DMS153 (cell line): ENCODE data around the gene SYT7.
A peak's percentile ranks its signal among the peaks of the same experiment; 100 is the strongest.

ENCODE experiments used
- DNase-seq: peaks from one replicate; lab custom pipeline; 2025; lab: John Stamatoyannopoulos, UW

Gene SYT7

DNA sequence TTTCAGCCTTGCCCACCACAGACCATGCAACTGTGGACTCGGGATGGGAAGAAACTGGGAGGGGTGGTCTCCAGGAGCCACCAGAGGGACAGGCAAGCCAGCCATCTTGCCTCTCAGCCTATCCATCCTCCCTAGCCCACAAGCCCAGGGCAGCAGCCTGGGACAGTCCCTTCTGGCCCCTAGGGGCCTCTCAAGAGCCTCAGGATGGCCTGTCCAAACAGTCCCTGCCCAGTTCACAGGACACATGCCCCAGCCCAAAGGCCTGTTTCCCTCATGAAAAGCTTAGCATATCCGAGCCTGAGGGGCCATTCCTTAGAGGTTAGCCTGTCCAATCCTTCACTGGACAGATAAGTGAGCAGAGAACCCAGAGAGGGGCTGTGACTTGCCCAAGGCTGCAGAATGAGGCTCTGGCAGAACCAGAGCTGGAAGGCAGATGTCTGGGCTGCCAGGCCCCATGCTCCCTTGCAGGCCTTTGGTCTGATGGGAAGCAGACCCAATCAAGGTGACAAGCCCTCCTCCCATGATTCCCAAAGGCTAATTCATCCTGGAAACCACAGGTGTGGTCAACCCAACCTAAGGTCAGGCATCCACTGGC is 44.1 kb downstream of the SYT7 start:
- DNase-seq: no peak

DNA sequence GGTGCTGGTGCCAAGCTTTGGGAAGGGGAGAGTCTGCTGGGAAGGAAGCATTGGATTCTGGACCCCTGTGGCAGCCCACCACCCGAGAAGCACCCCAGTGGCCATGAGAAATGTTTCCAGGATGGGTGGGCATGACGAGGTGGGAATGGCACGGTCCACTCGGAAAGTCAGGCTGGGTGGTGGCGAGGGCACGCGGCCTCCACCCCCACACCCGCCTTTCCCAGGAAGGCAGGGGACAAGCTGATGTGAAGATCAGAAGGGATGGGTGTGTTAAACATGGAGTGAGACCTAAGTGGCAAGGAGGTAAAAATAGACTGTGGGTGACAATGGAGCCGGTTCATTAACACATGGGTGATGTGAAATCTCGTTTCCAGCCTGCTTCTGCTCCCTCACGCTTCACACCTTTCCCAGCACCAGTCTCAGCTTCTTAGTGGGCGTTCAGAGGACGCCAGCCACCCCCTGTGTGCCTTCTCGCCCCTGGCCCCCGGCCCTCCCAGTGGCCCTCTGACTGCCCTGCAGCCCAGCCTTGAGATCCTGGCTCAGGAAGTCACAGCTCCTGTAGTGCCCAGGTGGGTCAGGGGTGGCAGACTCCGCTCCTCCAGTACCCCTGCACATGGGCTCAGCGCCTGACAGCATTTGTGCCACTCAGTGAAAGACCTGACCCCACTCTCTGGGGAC is 44.7 kb downstream of the SYT7 start:
- DNase-seq: no peak

DNA sequence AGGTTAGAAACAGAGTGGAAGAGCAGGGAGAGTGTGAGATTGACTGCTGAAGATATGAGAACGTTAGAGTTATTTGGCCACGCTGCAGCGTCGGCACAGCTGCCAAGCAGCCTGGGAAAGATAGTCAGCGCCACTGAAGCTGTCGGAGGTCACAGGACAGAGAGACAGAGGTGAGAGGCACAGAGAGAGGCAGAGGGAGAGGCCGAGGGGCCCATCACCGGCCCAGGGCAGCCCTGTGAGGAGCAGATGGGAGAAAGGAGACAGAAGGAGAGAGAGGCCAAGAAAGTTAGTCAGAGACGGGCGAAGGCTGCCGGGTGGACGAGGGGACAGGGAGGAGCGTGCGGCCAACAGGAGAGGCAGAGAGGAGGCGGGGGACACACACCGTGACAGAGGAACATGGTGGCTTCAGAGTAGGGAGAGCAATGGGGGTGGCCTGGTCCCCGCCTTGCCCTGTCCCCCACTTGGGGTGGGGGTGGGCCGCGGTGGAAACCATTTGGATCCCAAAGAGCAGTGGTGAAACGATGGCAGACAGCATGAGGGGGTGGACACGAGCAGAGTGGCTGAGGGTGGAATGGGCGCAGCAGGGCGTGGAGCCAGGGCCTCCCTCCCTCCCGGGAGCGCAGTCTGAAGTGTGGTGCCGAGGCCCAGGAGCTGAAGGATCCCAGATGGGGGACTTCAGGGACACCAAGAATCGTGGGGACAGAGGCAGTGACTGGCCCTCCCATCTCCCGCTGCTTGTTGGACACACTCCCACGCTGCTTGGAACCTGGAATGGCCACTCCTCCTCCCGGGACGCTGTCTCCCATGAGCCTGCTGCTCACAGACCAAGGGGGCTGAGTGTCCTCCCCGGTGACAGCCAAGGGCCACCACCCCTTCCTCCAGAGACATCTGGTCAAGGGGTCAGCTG is 45.7 kb downstream of the SYT7 start:
- DNase-seq: no peak

DNA sequence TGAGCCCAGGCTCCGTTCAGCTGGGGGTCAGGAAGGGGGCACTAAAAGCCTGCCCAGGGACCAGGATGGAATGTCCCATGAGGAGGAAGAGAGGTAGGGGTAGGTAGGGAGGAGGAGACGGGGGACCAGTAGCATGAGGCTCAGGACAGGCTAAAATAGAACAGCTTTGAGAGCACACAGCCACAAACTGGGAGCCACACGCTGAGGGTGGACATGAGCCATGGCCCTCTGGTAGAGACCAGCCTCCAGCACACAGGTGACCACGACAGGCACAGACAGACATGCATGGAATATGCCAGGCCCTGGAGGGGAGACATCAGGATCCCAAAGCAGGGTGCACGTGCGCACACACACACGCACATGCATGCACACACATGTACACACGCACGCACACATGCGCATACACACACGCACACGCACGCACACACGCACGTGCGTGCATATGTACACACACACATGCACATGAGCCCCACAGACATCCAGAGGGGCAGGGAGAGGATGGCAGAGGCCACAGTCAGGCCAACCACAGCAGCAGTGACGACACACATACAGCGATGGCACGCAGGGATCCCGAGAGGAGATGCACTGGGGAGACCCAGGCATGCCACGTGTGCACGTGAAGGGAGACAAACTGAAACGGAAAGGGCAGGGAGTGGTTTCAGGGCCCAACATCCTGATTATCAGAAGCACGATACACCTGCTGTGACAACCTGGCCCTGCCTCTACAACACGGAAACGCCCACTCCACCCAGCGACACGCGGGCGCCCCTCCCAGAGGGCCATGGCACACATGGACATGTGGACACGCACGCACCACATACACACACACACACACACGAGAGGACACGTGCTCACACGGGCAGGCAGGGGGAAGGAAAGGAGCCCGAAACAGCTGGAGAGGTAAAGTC is 46.6 kb downstream of the SYT7 start:
- peak; percentile 67 for DNase-seq

DNA sequence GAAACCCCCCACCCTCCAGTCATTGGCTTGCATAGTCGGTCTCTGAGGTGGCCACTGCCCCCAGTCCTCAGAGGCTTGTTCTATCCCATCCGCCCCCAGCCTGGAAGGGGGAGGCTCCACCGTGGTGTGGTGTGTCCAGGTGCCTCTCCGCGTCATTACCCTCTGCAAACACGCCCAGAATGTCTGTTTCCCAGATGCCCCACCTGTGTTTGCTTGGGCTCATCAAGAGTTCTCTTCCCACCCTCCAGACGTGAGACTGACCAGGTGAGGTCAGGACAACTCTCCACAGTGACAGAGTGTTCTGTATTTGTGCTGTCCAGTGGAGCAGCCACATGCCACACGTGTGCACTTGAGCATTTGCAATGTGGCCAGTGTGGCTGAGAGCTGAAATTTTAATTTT is 47.5 kb downstream of the SYT7 start:
- peak; percentile 60 for DNase-seq

DNA sequence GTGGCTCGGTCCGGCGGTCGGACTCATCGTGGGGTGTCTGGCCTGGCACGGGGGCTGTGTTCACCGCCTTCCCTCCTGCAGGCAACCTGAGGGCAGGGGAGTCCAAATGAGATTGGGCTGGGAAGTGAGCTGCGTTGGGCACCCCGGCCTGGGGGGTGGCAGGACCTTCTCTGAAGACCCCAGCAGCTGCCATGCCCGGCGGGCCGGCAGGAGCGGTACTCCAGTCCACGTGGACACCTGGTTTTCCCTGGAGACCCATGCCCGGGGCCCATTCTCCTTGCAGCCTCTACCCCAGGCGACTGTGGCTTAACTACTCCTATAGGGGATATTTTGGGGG is 47.9 kb downstream of the SYT7 start:
- DNase-seq: no peak

DNA sequence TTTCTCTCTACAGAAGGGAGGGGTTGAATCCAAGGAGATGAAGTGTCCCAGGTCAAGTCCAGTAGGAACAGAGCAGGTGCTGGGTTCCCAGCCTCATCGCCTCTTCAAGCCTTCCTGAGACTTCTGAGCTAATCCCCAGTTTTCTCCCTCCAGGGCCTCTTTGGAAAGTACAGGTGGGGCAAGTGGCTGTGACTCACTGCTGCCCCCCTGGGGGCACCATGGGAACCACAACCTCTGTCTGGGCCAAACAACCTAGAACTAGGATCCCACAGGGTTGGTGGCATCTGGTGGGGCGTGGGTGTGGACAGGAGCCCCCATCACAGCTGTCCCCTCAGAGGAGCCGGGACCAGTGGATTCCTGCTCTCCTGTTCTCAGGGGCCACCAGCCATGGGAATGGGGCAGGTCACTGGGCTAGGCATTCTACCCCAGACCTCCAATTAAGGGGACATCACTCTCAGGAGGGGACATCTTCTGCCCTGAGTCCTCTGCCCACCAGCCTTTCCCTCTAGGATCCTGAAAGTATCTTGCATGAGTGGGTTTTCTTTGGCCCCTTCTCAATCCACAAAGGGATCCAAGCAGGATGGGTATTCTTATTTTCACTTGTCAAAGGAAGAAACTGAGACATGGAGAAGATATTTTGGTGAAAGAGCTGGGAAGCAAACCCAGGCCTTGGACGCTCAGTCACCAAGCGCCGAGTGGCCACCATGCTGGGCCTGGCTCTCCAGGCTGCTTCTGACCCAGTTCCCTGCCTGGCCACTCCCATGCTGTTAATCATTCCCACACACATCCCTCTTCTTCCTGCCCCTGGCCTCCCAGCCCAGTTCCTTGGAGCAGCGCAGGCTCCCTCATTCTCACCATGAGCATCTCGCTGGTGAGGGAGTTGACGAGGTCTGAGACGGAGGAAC is 48.5 kb downstream of the SYT7 start:
- DNase-seq: no peak

DNA sequence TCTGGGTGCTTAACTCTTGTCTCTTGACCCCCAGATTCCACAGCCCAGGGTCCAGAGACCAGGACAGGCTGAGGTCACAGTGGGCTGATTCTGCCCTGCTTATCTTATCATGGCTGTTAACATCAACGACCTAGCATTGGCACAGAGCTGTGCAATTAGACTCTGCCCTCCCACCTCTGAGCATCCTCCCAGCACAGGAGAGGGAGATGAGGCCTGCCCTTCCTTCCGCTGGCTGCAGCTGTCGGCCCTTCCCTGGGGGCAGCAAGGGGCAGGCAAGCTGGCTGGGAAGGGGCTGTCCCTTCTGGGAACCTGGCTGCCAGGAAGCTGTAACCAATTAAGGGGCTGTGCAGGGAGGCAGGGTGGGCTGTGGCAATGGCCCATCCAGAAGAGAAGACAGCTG is 49.8 kb downstream of the SYT7 start:
- DNase-seq: no peak

DNA sequence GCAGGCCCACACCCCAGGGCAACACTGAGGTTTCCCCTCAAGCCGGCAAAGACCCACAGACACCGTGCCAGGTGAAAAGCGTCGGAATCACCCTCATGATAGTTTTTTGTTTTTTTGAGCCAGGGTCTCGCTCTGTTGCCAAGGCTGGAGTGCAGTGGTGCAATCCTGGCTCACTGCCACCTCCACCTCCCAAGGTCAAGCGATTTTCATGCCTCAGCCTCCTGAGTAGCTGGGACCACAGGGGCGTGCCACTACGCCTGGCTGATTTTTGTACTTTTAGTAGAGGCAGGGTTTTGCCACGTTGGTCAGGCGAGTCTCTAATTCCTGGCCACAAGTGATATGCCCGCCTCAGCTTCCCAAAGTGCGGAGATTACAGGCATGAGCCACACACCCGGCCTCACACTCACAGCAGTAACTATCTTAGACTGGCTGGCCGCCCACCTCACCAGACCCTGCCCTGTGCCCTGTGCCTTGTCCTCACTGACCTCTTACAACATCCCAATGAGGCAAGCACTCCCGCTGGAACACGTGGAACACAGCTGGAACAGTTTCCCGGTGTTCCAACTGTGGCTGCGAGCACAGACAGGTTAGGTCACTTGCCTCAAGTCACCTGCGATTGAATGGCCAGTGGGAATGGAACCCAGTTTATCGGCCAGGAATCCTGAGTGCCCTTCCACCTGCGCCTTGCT is 51.2 kb downstream of the SYT7 start:
- DNase-seq: no peak

DNA sequence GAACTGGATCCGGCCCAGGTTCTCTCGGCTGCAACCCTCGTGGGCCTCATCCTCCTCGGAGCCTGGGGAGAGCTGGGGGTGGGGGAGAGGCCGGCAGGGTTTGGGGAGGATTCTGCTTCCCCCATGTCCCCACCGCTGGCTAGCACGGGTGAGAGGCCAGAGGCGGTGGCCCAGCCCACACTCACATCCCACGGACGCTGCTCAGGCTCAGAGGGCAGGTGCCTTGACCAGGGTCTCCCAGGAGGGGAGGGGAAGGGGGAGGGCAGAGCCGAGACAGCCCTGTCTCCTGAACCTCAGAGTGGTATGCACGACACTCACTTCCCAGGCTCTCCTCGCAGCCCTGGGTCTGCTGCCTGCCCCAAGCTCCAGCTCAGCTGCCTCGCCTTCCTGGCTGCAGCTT is 52.8 kb downstream of the SYT7 start:
- no peak for DNase-seq

DNA sequence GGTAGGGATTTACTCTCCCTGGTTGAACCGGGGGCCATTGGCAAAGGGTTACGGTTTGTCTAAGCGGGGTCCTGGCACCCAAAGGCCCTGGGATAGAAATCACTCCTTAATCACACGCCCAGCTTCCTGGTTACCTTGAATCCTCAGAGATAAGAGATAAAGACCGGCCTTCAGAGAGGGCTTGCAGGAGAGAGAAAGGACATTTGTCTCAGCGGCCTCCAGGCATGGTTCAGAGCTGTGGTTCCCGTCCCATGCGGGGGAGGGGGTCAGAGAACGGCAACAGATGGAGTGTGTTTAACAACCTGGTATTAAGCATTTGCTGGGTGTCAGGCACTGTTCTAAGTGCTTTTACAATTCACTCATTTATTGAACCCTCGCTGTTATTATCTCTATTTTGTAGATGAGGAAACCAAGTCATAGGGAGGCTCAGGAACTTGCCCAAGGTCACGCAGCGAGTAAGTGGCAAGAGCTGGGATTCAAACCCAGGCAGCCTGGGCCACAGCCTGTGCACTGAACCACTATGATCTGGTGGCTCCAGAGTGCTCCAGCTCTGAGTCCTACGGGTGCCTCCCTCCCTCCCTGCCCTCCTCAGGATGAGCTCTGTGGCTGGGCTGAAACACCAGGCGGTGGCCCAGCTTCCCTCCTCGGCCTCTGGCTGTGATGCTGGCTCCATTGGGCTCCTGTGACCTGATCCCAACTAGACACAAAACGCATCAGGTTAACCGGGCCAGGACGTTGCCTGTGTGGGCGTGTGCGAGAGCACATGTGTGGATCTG is 53.7 kb downstream of the SYT7 start:
- no peak for DNase-seq

DNA sequence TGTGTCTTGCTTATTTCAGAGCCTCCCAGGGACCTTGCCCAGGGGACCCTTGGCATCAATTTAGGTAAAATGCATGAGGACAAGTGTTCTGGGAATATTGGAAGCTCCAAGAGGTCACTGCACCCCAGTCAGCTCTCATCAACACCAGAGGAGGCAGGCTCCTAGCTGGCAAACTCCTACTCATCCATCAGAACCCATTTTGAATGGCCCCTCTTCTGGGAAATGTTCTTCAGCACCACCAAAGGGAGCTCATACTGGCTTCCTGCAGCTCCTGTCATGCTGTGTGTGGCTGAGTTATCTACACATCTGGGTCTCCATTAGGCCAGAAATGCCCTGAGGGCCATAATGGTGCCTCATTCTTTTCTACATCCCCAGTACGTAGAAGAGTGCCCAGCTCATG is 54.6 kb downstream of the SYT7 start:
- no peak for DNase-seq

DNA sequence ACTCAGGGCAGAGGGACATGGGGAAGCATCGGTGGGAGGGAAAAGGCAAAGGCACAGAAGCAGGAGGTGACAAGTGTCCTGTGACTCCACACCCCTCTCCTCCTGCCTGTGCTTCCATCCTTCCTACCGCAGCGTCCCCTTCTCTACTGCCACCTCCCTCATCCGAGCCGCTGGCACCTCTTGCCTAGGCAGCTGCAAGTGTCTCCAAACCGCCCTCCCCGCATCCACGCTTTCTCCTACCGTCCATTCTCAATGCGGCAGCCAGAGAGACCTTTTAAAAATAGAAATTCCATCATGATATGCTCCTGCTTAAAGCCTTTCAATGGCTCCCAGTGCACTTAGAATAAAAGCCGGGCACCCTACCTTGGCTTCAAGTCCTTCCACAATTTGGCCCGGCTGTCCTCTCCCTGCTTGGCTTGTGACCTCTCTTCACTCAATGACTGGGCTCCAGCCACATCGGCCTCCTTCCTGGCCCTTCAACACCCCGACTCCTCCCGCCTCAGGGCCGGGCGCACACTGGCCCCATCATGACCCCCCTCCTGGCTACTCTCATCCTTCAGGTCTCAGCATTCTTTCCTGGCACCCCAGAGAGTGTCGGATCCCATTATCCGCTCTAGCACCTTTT is 55.8 kb downstream of the SYT7 start:
- no peak for DNase-seq

DNA sequence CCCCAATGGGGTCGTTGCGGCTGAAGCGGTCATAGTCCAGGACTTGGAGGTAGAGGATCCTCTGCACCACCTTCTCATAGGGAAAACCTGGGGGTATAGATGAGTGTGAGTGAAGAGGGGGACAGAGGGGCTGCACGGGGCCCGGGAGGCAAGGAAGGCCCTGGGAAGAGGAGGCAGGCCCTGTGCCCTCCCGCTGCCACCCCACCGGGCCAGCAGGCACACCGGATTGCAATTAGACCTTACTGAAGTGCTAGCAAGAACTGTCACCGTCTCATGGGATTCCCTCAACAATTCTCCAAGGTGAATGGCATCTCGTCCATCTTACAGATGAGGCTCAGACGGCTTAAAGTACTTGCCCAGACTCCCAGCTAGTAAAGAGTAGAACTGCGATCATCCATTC is 56.4 kb downstream of the SYT7 start:
- no peak for DNase-seq

DNA sequence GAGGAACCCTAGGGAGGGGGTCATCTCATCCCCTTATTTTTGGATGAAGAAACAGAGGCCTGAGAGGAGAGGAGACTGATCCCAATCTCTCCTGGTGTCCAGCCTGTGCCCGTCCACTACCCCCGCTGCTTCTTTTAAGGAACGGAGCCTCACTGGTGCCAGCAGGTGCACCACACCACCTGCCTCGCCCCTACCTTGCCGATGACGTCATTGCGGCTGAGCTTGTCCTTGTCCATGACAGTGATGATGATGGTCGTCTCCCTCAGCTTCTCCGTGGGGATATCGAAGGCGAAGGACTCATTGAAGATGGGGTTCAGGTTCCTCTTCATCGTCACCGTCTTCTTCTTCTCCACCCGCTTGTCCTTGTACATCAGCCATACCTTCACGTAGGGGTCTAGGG is 58.0 kb downstream of the SYT7 start:
- DNase-seq: no peak

DNA sequence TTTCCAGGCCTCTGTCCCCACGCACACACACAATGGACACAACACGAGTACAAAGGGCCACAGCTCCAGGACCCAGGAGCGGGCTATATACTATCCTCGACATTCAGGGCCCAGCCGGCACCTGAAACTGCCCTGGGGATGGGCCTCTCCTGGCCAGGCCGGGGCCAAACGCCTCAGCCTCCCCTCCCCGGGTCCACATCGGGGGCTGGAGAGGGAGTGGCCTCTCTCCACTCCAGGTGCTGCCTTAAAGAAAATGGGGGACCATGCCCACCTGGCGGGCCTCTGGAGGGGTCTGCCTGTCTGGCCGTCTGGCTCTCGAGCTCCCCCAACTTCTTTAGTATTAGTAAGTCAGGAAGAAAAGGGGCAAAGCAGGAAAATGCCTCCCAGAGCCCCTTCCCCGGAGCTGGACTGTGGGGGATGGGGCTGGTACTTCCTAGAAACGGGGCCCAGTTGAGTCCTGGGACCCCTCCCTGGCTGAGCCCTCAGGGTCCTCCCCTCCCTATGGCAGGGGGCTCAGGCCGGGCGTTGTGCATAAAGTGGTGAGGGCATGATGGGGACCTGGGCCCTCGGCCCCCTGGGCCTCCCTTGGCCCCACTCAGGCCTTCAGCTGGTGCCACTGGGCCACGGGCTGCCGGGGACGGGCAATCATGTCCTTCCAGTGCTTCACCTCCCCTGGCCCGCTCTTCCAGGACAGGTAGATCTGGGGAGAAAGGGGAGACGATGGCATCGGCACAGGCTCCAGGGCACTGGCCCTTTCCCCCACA is 62.7 kb downstream of the SYT7 start:
- DNase-seq: no peak

DNA sequence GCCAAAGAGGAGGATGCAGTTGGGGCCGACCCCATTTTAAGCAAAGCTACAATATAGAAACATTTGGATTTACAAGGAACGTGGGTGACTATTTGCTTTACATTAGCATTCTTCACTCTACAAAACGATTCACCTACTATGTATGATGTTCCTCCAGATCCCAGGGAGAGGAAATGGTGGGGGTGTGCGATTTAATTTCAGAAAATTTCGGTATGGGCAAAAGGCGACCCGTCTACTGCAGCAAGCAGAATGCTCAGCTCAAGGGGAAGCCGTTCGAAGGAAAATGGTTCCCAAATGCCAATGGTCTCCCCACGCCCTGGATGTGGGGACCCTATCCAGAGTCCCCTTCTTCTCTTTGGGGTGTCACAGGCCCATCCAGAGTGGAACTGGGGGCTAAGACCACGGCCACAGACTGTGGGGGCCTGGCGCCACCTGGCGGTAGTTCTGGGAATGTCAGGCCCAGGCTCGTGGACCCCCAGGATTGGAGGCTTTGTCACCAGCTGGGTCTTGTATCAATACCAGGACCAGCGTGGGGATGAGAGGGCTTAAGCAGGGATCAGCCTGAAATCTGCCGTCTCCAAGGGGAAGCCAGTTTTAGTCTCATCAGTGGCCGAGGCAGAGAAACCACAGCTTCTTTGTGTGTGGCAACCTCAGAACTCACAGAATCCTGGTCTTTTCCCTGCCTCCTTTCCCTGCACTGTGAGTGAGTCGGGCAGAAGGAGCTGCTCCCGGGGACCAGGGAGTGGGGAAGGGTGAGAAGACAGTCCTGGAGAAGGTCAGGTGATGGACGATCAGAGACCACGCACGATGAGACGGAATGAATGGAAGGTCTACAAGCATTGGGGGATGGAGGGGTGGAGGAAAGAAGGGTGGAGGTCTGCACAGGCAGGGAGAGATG is 64.0 kb downstream of the SYT7 start:
- DNase-seq: no peak

DNA sequence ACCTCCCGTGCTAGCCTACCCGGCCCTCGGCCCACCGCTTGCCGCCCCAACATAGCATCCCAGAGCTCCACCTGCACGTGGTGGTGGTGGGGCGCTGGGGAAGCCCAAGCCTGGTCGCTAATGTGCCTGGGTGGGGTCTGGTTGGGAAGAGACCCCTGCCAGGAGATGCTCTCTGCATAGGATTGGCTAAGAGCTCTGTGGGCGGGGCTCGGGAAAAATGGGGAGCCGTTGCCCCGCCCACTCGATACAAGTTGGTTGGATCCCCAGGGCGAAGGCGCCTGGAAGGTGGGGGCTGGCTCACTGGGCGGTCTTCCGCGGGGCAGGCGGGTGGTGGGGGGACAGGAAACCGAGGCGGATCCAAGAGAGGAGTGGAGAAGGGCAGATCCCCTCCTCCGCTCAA is 64.7 kb downstream of the SYT7 start:
- no peak for DNase-seq
